GM13977 (cell line): ENCODE data around the gene OPRD1.
"Not testable (repeated sequence)": the region's sequence is repeated elsewhere in the genome, so short reads cannot be mapped to it uniquely, and the experiment has no call there.

ENCODE experiments used
- DNase-seq: peaks from one replicate; pipeline ENCODE4 v3.0.0; 2012; ENCODE audit warnings: low spot score
- CTCF ChIP-seq: IDR thresholded peaks from 2 replicates; pipeline ENCODE4 v1.5.1; 2012; ENCODE audit warnings: mild to moderate bottlenecking, control low read depth; ENCODE audit not compliant: insufficient read depth; ENCODE audit errors: extremely low read depth, missing control alignments
- in situ Hi-C: fragments of 300-500 bp; cut with MboI; formaldehyde crosslinking; loops from one replicate; pipeline ENCODE4 v1.12.0; 2022; ENCODE audit warnings: low sequenced_read_pairs, low pct_unique_long_range_greater_than_20kb, mixed read lengths, inconsistent platforms; ENCODE audit not compliant: unreplicated experiment

Gene OPRD1

GRCh38 chr1:28867850-28868249 lies 55.9 kb downstream of the OPRD1 start:
- TF ChIP-seq CTCF, result no peak
- DNase-seq, result no peak
- in situ Hi-C loops, result no loop called here

GRCh38 chr1:28869952-28870351 lies 58.0 kb downstream of the OPRD1 start:
- in situ Hi-C loops, result loop anchor here (10.0 kb wide), 2 partner anchors 85 to 225 kb away; partner anchors contain the start of genes RNU11 and TAF12
- TF ChIP-seq CTCF, result no peak
- DNase-seq, result no peak

- TF ChIP-seq CTCF, result no peak
- in situ Hi-C loops, result loop anchor here (10.0 kb wide), 2 partner anchors 87 to 227 kb away; partner anchors contain the start of genes RNU11 and TAF12
- no peak for DNase-seq
These were observed 59.8 kb downstream of the OPRD1 start for GRCh38 chr1:28871631-28872401.

- in situ Hi-C loops, result loop anchor here (10.0 kb wide), 2 partner anchors 90 to 230 kb away; partner anchors contain the start of genes RNU11 and TAF12
- DNase-seq, result not testable (repeated sequence)
These were observed 63.2 kb downstream of the OPRD1 start for GRCh38 chr1:28875134-28875533.

- TF ChIP-seq CTCF, result peak; percentile 84
- in situ Hi-C loops, result loop anchor here (10.0 kb wide), 2 partner anchors 92 to 232 kb away; partner anchors contain the start of genes RNU11 and TAF12
- peak; percentile 80 for DNase-seq
These were observed 65.3 kb downstream of the OPRD1 start for GRCh38 chr1:28877132-28877781.

- in situ Hi-C loops, result loop anchor here (10.0 kb wide), 2 partner anchors 94 to 234 kb away; partner anchors contain the start of genes RNU11 and TAF12
- DNase-seq, result no peak
- no peak for TF ChIP-seq CTCF
These were observed 66.8 kb downstream of the OPRD1 start for GRCh38 chr1:28878796-28879195.
